IPS-NIHi7 (cell line): ENCODE data around the gene MSI2.

Experiments
- DNase-seq: peaks from one replicate; pipeline ENCODE4 v3.0.0; 2012; ENCODE audit warnings: mixed read lengths; ENCODE audit errors: extremely low spot score

The MSI2 gene

GRCh38 chr17:57315061-57316015 is 59.0 kb downstream of the MSI2 start:
- no peak for DNase-seq

GRCh38 chr17:57316361-57316760 is 60.0 kb downstream of the MSI2 start:
- DNase-seq = no peak

GRCh38 chr17:57317079-57317478 is 60.8 kb downstream of the MSI2 start:
- DNase-seq = no peak

DNA sequence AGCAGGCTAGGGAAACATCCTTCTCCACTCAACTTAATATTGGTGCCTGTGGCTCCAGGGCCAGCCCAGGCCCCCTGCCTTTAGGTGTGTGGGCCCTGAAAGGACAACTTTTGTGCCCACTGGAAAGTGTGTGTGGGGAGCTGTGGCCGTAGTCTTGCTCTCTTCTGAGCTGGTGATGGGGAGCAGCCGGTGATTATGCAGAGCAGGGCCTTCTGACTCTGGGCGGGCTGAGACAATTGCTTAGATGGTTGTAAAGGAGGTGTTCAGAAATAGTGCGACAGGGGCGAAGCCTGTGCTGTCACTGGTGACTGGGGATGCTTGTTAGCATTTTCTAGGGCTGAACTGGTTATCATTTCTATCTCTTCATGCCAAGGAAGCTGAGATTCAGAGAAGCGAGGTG is 62.6 kb downstream of the MSI2 start:
- DNase-seq = no peak

DNA sequence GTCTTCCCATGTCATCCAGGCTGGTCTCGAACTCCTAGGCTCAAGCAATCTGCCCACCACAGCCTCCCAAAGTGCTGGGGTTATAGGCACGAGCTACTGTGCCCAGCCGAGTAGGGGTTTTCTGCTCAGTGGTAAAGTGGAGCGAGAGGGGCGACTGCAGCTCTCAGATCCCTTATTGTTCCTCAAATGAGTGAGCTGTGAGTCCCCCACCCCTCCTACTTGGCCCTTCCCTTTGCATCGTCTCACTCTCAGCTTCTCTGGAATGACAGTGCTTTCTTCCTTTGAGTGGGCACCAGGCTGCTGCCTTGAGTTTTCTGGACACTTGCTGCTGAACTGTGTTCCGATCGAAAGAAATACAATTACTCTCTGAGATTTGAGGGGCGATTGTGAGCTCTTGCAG is 63.5 kb downstream of the MSI2 start:
- DNase-seq = no peak

- no peak for DNase-seq
These were observed 67.1 kb downstream of the MSI2 start for GRCh38 chr17:57323391-57323790.

DNA sequence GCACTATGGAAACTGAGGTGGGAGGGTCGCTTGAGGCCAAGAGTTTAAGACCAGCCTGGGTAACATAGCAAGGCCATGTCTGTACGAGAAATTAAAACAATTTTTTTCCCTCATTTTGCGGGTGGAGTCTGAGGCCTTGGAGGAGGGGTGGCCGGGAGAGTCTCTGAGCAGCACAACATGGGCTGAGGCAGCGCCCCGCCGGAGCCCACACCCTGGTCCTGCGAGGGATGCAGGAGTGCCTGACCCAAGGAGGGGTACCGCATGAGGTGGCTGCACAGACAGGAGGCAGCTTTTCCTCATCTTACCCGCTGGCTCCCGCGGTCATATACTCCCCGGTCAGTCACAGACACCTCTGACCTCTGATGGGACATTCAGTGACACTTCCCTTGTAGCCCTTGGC is 67.7 kb downstream of the MSI2 start:
- no peak for DNase-seq

GRCh38 chr17:57324631-57325030 is 68.3 kb downstream of the MSI2 start:
- DNase-seq = no peak

- no peak for DNase-seq
These were observed 70.0 kb downstream of the MSI2 start for GRCh38 chr17:57326336-57326735.

DNA sequence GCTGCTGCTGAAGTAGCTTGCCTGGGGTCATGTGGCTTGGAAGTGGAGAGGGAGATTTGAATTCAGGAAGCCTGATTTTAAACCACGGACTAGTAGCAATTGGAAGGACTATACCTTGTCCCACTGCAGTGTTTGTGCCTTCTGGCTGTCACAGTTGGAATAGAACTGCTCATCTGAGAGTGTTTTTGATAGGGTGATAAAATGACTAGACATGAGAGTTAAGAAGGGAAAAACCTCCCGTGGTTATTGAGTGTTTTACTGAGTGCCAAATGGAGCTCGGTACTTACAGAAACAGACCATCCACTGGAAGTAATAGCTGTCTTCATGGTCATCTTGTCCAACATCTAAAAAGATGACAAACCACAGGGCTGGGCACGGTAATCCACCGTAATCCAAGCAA is 70.4 kb downstream of the MSI2 start:
- DNase-seq = no peak

DNA sequence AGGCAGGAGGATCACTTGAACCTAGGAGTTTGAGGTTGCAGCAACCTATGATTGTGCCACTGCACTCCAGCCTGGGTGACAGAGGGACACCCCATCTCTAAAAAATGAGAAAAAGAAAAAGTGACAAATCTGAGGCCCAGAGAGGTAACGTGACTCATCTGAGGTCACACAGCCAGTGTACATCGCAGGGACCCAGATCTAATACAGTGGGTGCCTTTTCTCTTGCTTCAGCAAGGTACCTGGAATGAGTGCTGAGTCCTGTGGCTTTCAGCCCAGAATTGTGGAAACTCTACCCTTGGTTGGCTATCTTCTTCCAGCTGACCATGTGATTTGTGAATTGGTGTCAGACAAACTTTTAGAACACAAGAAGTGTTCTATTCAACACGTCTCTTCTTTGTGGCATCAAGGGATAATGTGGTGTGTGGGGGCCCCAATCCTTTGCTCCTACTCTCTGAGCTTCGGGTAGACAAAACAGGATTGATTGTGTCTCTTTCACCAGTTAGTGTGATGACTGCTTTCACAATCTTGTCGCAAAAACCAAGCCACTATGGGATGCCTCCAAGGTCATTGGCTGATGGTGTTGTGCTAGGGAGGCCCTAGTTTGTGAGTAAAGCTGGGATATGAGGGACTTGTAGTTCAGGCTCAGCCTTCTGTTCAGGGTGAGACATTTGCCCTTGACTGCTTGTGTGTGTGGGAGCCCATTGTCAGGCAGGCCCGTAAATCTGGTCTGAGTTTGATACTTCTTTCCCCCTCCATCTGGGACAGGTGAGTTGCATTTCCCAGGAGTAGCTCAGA is 71.0 kb downstream of the MSI2 start:
- no peak for DNase-seq

GRCh38 chr17:57328109-57328882 is 72.0 kb downstream of the MSI2 start:
- DNase-seq = no peak

- no peak for DNase-seq
These were observed 73.3 kb downstream of the MSI2 start for GRCh38 chr17:57329380-57330214.

- DNase-seq = no peak
These were observed 74.3 kb downstream of the MSI2 start for GRCh38 chr17:57330587-57330986.

GRCh38 chr17:57331423-57331822 is 75.1 kb downstream of the MSI2 start:
- no peak for DNase-seq

DNA sequence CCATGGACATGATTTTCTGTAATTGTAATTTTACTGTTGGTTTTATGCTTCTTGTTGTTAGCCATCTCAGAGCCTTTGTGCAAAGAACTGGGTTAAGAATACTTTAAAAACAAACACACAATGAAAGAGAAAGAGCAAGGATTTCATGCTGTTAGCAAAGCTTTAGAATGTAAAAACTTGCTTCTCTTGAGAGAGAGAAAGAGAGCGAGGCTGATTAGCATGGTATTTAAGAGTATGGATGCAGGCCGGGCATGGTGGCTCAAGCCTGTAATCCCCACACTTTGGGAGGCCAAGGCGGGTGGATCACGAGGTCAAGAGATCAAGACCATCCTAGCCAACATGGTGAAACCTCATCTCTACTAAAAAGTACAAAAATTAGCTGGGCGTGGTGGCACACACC is 76.2 kb downstream of the MSI2 start:
- DNase-seq = no peak

DNA sequence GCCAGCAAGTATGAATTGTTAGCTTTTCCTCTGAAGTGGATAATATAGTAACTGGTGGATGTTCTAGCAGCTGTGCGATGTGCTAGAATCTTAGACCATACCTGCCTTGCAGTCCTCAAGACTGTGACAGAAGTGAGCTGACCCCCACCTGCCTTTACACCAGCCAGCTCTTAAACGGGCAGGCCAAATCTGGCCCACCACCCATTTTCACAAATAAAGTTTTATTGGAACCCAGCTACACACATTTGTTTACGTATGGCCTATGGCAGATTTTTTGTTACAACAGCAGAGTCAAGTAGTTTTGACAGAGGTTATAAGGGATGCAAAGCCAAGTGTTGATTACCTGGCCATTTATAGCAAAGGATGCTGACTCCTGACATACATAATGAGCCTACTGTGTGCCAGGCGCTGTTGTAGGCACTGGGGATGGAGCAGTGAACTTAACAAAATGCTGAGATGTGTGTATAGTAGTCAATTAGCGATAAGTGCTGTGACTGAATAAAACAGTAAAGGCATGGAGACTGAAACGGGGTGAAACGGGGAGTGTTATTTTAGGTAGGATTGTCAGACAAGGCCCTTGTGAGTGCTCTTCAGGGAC is 79.0 kb downstream of the MSI2 start:
- no peak for DNase-seq

- DNase-seq = no peak
These were observed 81.1 kb downstream of the MSI2 start for GRCh38 chr17:57337390-57337789.

DNA sequence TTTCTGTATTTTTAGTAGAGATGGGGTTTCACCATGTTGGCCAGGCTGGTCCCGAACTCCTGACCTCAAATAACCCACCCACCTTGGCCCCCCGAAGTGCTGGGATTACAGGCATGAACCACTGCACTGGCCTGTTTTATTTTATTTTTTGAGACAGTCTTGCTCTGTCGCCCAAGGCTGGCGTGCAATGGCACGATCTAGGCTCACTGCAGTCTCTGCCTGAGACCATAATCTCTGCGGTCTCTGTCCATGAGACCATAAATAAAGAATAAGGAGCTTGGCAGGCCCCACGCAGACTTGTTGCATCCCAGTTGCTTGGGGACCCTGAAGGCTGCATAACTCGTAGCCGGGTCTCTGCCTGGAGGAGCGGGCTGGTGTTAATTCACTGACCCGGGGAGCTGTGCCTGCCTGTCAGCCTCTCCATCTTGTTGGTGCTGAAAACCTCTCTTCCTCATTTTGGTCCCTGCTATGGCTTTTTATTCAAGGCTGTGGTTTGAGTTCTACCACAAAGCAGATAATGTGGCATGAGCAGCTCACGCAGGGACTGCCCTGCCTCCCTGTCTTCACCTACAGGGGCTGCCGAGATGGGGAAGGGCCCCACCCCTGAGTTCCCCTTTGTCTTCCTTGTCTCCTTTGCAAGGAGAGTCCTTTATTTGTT is 82.1 kb downstream of the MSI2 start:
- no peak for DNase-seq
